ENCODE data around the gene E2F4.

GRCh38 chr16:67237396-67238277 lies 45.7 kb downstream of the E2F4 start:
- TF ChIP-seq CTCF (IDR thresholded peaks at IDR 0.05 in 8 of 11, conservative IDR thresholded peaks at IDR 0.05 in 3 of 11) (no peak), POLR2A (IDR thresholded peaks at IDR 0.05) (no peak), POLR2AphosphoS5 (IDR thresholded peaks at IDR 0.05) (peak in 1 of 3 donors; percentile 26)

Data from spleen (tissue), 7 donors.